GM12878 (cell line): ENCODE measurements around the gene RNF166. TPM values are rescaled to one million over a fixed set of nuclear protein-coding genes. Genes with fewer than 3 reads are reported as not detected.

ENCODE experiments used
- ATAC-seq: fragments of 200-7000 bp; cut with Tn5 transposase; 3 replicates; pipeline ENCODE4 v1.9.1; 2020; ENCODE audit warnings: mild to moderate bottlenecking, moderate library complexity
- BruUV-seq: library from RNA; stranded (reverse); fragments of 400-500 nt; replicated peaks from 2 replicates; lab custom pipeline; 2021; lab: Mats Ljungman, UMichigan
- CTCF ChIA-PET: fragments of 300-600 bp; sonication (Branson Sonifier 250); formaldehyde crosslinking; extraction: SDS; loops from one replicate; lab custom pipeline; 2021; ENCODE audit warnings: inconsistent platforms; lab: Yijun Ruan, JAX
- POLR2A ChIA-PET: fragments of 350-600 bp; formaldehyde crosslinking; extraction: SDS; loops from one replicate; lab custom pipeline; 2021; ENCODE audit warnings: inconsistent platforms; lab: Charles Lee
- RAD21 ChIA-PET: fragments of 300-600 bp; sonication (Branson Sonifier 250); formaldehyde crosslinking; loops from one replicate; lab custom pipeline; 2023; ENCODE audit warnings: antibody characterized with exemption; ENCODE audit not compliant: unreplicated experiment; lab: Charles Lee
- SMC1A ChIA-PET: fragments of 300-600 bp; sonication (Branson Sonifier 250); formaldehyde crosslinking; loops from one replicate; lab custom pipeline; 2023; ENCODE audit not compliant: unreplicated experiment, uncharacterized antibody; lab: Charles Lee
- DNase-seq: peaks from one replicate; pipeline ENCODE4 v3.0.0-alpha.2; 2011; ENCODE audit warnings: low read depth, low spot score
- FAIRE-seq: peaks from 3 replicates; lab custom pipeline; 2011; peaks lifted over from hg19 to GRCh38; lab: Jason Lieb, UNC
- H2AFZ ChIP-seq: 2 replicates; pipeline ENCODE4 v1.6.0; 2011; ENCODE audit warnings: low read depth, low read length, control low read depth; ENCODE audit not compliant: control insufficient read depth
- H3K27ac ChIP-seq: 2 replicates; pipeline ENCODE4 v1.5.1; 2011; ENCODE audit warnings: control low read depth; ENCODE audit not compliant: control insufficient read depth, insufficient read depth
- H3K27me3 ChIP-seq, 2 experiments: replicated peaks in 1 of 2; 2 replicates each; pipeline versions ENCODE4 v1.6.0 to v1.6.1; 2011; ENCODE audit warnings: low read length in 1 of 2; ENCODE audit not compliant: control insufficient read depth in 2 of 2, insufficient read depth in 2 of 2
- H3K36me3 ChIP-seq, 2 experiments: 2 replicates each; pipeline ENCODE4 v1.5.1; 2011; ENCODE audit warnings: low read length in 1 of 2; ENCODE audit not compliant: control insufficient read depth in 2 of 2, insufficient read depth in 2 of 2
- H3K4me1 ChIP-seq: 2 replicates; pipeline ENCODE4 v1.6.1; 2011; ENCODE audit warnings: mild to moderate bottlenecking, low read length, moderate library complexity, mixed read lengths; ENCODE audit not compliant: control insufficient read depth, insufficient read depth
- H3K4me2 ChIP-seq: 2 replicates; pipeline ENCODE4 v1.6.0; 2011; ENCODE audit warnings: control low read depth; ENCODE audit not compliant: control insufficient read depth, insufficient read depth
- H3K4me3 ChIP-seq: fragments of 200-600 bp; sonication (generic); 2 replicates; pipeline ENCODE4 v1.5.1; 2016
- H3K79me2 ChIP-seq: 2 replicates; pipeline ENCODE4 v1.6.0; 2011; ENCODE audit warnings: low read length; ENCODE audit not compliant: control insufficient read depth, insufficient read depth
- H3K9ac ChIP-seq: 2 replicates; pipeline ENCODE4 v1.8.0; 2011; ENCODE audit warnings: low read length, control low read depth, mixed read lengths; ENCODE audit not compliant: control insufficient read depth, insufficient read depth
- H3K9me3 ChIP-seq: replicated peaks from 3 replicates; pipeline ENCODE4 v1.5.1; 2011; ENCODE audit warnings: mild to moderate bottlenecking, low read length; ENCODE audit not compliant: control insufficient read depth, insufficient read depth
- H4K20me1 ChIP-seq: 2 replicates; pipeline ENCODE4 v1.6.0; 2011; ENCODE audit not compliant: control insufficient read depth, insufficient read depth
- BCL11A ChIP-seq: IDR thresholded peaks from 2 replicates; pipeline ENCODE4 v1.6.1; 2011; ENCODE audit warnings: low read depth, low read length
- BHLHE40 ChIP-seq, 2 experiments: fragments of 450-650 bp in 1 of 2; IDR thresholded peaks; 2 replicates each; pipeline ENCODE4 v1.6.1; 2011 to 2017; ENCODE audit warnings: low read depth in 2 of 2, borderline replicate concordance in 1 of 2, improper control_type of control experiment in 1 of 2, low read length in 1 of 2, mild to moderate bottlenecking in 1 of 2
- BMI1 ChIP-seq: fragments of 450-650 bp; IDR thresholded peaks from 2 replicates; pipeline ENCODE4 v1.6.1; 2016; ENCODE audit warnings: mild to moderate bottlenecking, moderate library complexity, borderline replicate concordance
- CBFB ChIP-seq: IDR thresholded peaks from 2 replicates; pipeline ENCODE4 v1.6.1; 2016; ENCODE audit warnings: antibody characterized with exemption, low read depth
- CREB1 ChIP-seq: IDR thresholded peaks from 2 replicates; pipeline ENCODE4 v1.6.1; 2012; ENCODE audit warnings: low read depth, mild to moderate bottlenecking, inconsistent platforms
- EZH2 ChIP-seq: IDR thresholded peaks from 2 replicates; pipeline ENCODE4 v1.6.1; 2012; ENCODE audit warnings: low read depth, mild to moderate bottlenecking, control low read depth, inconsistent platforms, low read length, borderline replicate concordance; ENCODE audit not compliant: control insufficient read depth
- GATAD2B ChIP-seq: fragments of 450-650 bp; conservative IDR thresholded peaks from 2 replicates; pipeline ENCODE4 v1.6.1; 2017; ENCODE audit warnings: low read depth, mild to moderate bottlenecking, moderate library complexity
- JUND ChIP-seq: IDR thresholded peaks from 2 replicates; pipeline ENCODE4 v1.6.1; 2012; ENCODE audit warnings: low read depth, mild to moderate bottlenecking, low read length, improper control_type of control experiment, moderate library complexity
- LARP7 ChIP-seq: fragments of 450-650 bp; IDR thresholded peaks from 2 replicates; pipeline ENCODE4 v1.6.1; 2017; ENCODE audit warnings: mild to moderate bottlenecking
- MEF2A ChIP-seq: IDR thresholded peaks from 2 replicates; pipeline ENCODE4 v1.6.1; 2011; ENCODE audit warnings: low read depth, mild to moderate bottlenecking, low read length, moderate library complexity; ENCODE audit not compliant: insufficient read depth
- MTA2 ChIP-seq: fragments of 450-650 bp; IDR thresholded peaks from 2 replicates; pipeline ENCODE4 v1.6.1; 2016; ENCODE audit warnings: low read depth, mild to moderate bottlenecking, moderate library complexity
- NBN ChIP-seq: fragments of 450-650 bp; IDR thresholded peaks from 2 replicates; pipeline ENCODE4 v1.6.1; 2016
- NKRF ChIP-seq: fragments of 450-650 bp; conservative IDR thresholded peaks from 2 replicates; pipeline ENCODE4 v1.6.1; 2017; ENCODE audit warnings: mild to moderate bottlenecking, moderate library complexity
- NR2C1 ChIP-seq: fragments of 450-650 bp; IDR thresholded peaks from 2 replicates; pipeline ENCODE4 v1.6.1; 2017; ENCODE audit warnings: antibody characterized with exemption, mild to moderate bottlenecking, moderate library complexity
- POU2F2 ChIP-seq: IDR thresholded peaks from 3 replicates; pipeline ENCODE4 v1.6.1; 2011; ENCODE audit warnings: low read depth, mild to moderate bottlenecking, low read length, borderline replicate concordance
- RAD21 ChIP-seq: IDR thresholded peaks from 2 replicates; pipeline ENCODE4 v1.6.1; 2011; ENCODE audit warnings: mild to moderate bottlenecking, low read depth, low read length, moderate library complexity; ENCODE audit not compliant: insufficient read depth
- SMARCA5 ChIP-seq: fragments of 450-650 bp; IDR thresholded peaks from 2 replicates; pipeline ENCODE4 v1.6.1; 2017; ENCODE audit warnings: mild to moderate bottlenecking
- SRF ChIP-seq, 2 experiments: IDR thresholded peaks; 2 replicates each; pipeline ENCODE4 v1.6.1; 2011; ENCODE audit warnings: low read depth in 2 of 2, low read length in 2 of 2, mild to moderate bottlenecking in 1 of 2, moderate library complexity in 1 of 2
- TAF1 ChIP-seq: IDR thresholded peaks from 2 replicates; pipeline ENCODE4 v1.6.1; 2011; ENCODE audit warnings: mild to moderate bottlenecking, low read depth, low read length, borderline replicate concordance
- USF2 ChIP-seq: IDR thresholded peaks from 2 replicates; pipeline ENCODE4 v1.6.1; 2011; ENCODE audit warnings: low read depth, low read length, improper control_type of control experiment, borderline replicate concordance
- WGBS: methylation state at CpG from one replicate; pipeline ENCODE4 v1.1.6; 2016; ENCODE audit warnings: low lambda C conversion rate; ENCODE audit not compliant: insufficient replicate concordance, insufficient coverage; ENCODE audit errors: missing lambda C conversion rate; 5-methylcytosine and 5-hydroxymethylcytosine counted together
- in situ Hi-C: fragments of 300-500 bp; cut with MboI; formaldehyde crosslinking; loops from 9 replicates; pipeline ENCODE4 v1.14.3; 2018; ENCODE audit warnings: mixed read lengths
- intact Hi-C: fragments of 100-400 bp; cut with micrococcal nuclease; formaldehyde crosslinking; loops from one replicate; pipeline ENCODE4 v1.14.2; 2022; ENCODE audit not compliant: unreplicated experiment
- polyA plus RNA-seq, 11 experiments: library from polyadenylated mRNA; depleted of rRNA in 4 of 11; unstranded in 6 of 11; stranded (reverse) in 5 of 11; fragments of >200 nt; fragmentation: Nextera tagmentation in 4 of 11; fragmentation: Illumina TruSeq in 1 of 11; extraction: Ambion mirVana in 4 of 11; extraction: Trizol in 1 of 11; gene quantifications; 1 replicate in 1 of 11; 2 replicates in 10 of 11; pipeline versions ENCODE4 v1.2.1 to v1.2.3, GENCODE V29; 2011 to 2016; ENCODE audit warnings: inconsistent platforms in 2 of 11, missing spikeins in 2 of 11, low read depth in 1 of 11
- total RNA-seq, 4 experiments: library from RNA; depleted of rRNA in 3 of 4; stranded (reverse); fragments of >200 nt in 3 of 4; fragmentation: Illumina TruSeq in 1 of 4; extraction: Trizol in 1 of 4; gene quantifications; 2 replicates each; pipeline versions ENCODE4 v1.2.1 to v1.2.3, GENCODE V29; 2013 to 2021

Gene RNF166
- total and polyA plus RNA-seq, 10 of the 15 experiments (the other 5 are each of a cell fraction or from before 2014, with no cell fraction given) = 0.48 to 32.8 (median 12.1) TPM

- peak within 1 kb of the TSS; percentile 75 for H3K9ac ChIP-seq
- POLR2A ChIA-PET = interaction anchor here (0.6 to 2.4 kb wide), 10 partner anchors 10 to 211 kb away, joined by 3 to 6 read pairs (median 4); partner anchors contain the start of gene CYBA
- H3K36me3 ChIP-seq = peaks cover 1 to 4% of the 10 kb centered on the region in 2 experiments; a peak in 3 of 4 replicates
- peak within 1 kb of the TSS; percentile 61 for H3K4me2 ChIP-seq
- H3K79me2 ChIP-seq = peaks cover 44% of the 10 kb centered on the region
- ATAC-seq = peak; percentile 98
- in situ Hi-C loops (no loop called here), intact Hi-C loops (loop anchor here (1.0 kb wide), 2 partner anchors 12 to 18 kb away; partner anchors contain the start of gene CYBA)
- no TSS peak for BruUV-seq
- CTCF ChIA-PET = interaction anchor here (0.7 to 1.9 kb wide), 8 partner anchors 11 to 126 kb away, joined by 3 to 6 read pairs (median 4); no protein-coding TSS in a partner anchor
- H3K9me3 ChIP-seq = no peaks in the 10 kb centered on the region
- no peaks in the 10 kb centered on the region for H4K20me1 ChIP-seq
- RAD21 ChIA-PET = interaction anchor here (1.3 to 1.9 kb wide), 2 partner anchors 22 to 44 kb away, joined by 3 to 6 read pairs; no protein-coding TSS in a partner anchor
- H3K27me3 ChIP-seq = no peaks in the 10 kb centered on the region
- peak; percentile 96 for DNase-seq
- peak within 1 kb of the TSS; percentile 80 for H2AFZ ChIP-seq
- H3K27ac ChIP-seq = peak within 1 kb of the TSS; percentile 83
- H3K4me3 ChIP-seq = peak within 1 kb of the TSS; percentile 98
- WGBS = 2% methylated on average over 75 of the region's 88 CpGs
- SMC1A ChIA-PET = interaction anchor here (1.5 kb wide), 1 partner anchor 19 kb away, joined by 5 read pairs; no protein-coding TSS in a partner anchor
- peak; percentile 100 for FAIRE-seq
- peaks cover 6% of the 10 kb centered on the region; the same call in 1 of the 2 replicates for H3K4me1 ChIP-seq
- TF ChIP-seq GATAD2B = peak; percentile 94
- TF ChIP-seq POU2F2 = peak; percentile 51; the same call in 2 of the 3 replicates
- no peak for TF ChIP-seq EZH2
- no peak for TF ChIP-seq BMI1
- TF ChIP-seq LARP7 = peak; percentile 97
- no peak; a peak in 1 of 4 replicates for TF ChIP-seq SRF (IDR thresholded peaks at IDR 0.05; ENCODE audit: low read depth in 2 of 2, low read length in 2 of 2)
- peak; percentile 48 for TF ChIP-seq NBN
- 0 out of 2 replicates have a peak, but pooled peaks have one; percentile 20 for TF ChIP-seq CBFB
- TF ChIP-seq TAF1 = peak; percentile 69
- no peak for TF ChIP-seq RAD21
- no peak; the same call in 1 of the 2 replicates for TF ChIP-seq USF2
- 0 out of 2 replicates have a peak, but pooled peaks have one; percentile 84 for TF ChIP-seq SMARCA5
- peak; percentile 95 for TF ChIP-seq CREB1
- TF ChIP-seq JUND = no peak; the same call in 1 of the 2 replicates
- TF ChIP-seq MTA2 = no peak
- no peak for TF ChIP-seq MEF2A
- peak; percentile 85 to 96; a peak in 3 of 4 replicates for TF ChIP-seq BHLHE40 (IDR thresholded peaks at IDR 0.05; ENCODE audit: borderline replicate concordance in 1 of 2, low read depth in 2 of 2, low read length in 1 of 2)
- TF ChIP-seq NR2C1 = peak; percentile 93
- TF ChIP-seq NKRF = peak; percentile 90
- TF ChIP-seq BCL11A = no peak
Observed at GRCh38 chr16:88662843-88663606, 43.2 kb downstream of the RNF166 start, which contains the start of gene MVD. TSS of gene MVD (minus strand) at chr16:88663091. CDS start at chr16:88663080, 11 bp downstream.
